Spleen (tissue), 11 donors: Measurements from ENCODE around the gene FBN3. TPM values are rescaled to one million over a fixed set of nuclear protein-coding genes. Genes with fewer than 3 reads are reported as not detected.
A peak's percentile ranks its signal among the peaks of the same experiment; 100 is the strongest.

Source experiments
- DNase-seq: peaks from one replicate; pipeline ENCODE4 v3.0.0-alpha.2; 2020
- H3K27ac ChIP-seq, 8 donors: fragments of 200-600 bp; sonication (generic) in 7 of 8; 1 replicate in 4 of 8; 2 replicates in 4 of 8; pipeline versions ENCODE4 v1.5.0 to v1.8.0; 2016 to 2021; ENCODE audit warnings: inconsistent platforms in 4 of 8, mild to moderate bottlenecking in 4 of 8, moderate library complexity in 1 of 8
- H3K27me3 ChIP-seq, 7 donors: fragments of 200-600 bp; sonication (generic) in 6 of 7; replicated peaks in 1 of 7; 1 replicate in 4 of 7; 2 replicates in 3 of 7; pipeline versions ENCODE4 v1.5.0 to v1.8.0; 2016 to 2021; ENCODE audit warnings: inconsistent platforms in 3 of 7, mild to moderate bottlenecking in 1 of 7
- H3K36me3 ChIP-seq, 6 donors: fragments of 200-600 bp; sonication (generic) in 5 of 6; 1 replicate in 4 of 6; 2 replicates in 2 of 6; pipeline versions ENCODE4 v1.5.0 to v1.8.0; 2016 to 2021; ENCODE audit warnings: inconsistent platforms in 2 of 6
- H3K4me1 ChIP-seq, 6 donors: fragments of 200-600 bp; sonication (generic) in 5 of 6; 1 replicate in 3 of 6; 2 replicates in 3 of 6; pipeline versions ENCODE4 v1.5.0 to v1.8.0; 2016 to 2021; ENCODE audit warnings: inconsistent platforms in 3 of 6
- H3K4me3 ChIP-seq, 8 donors: fragments of 200-600 bp; sonication (generic) in 7 of 8; 1 replicate in 4 of 8; 2 replicates in 4 of 8; pipeline versions ENCODE4 v1.5.0 to v1.8.0; 2016 to 2021; ENCODE audit warnings: inconsistent platforms in 4 of 8, mild to moderate bottlenecking in 4 of 8, moderate library complexity in 2 of 8
- H3K9me3 ChIP-seq, 8 donors: fragments of 200-600 bp; sonication (generic) in 7 of 8; 1 replicate in 4 of 8; 2 replicates in 4 of 8; pipeline versions ENCODE4 v1.5.0 to v1.8.0; 2016 to 2021; ENCODE audit warnings: inconsistent platforms in 4 of 8
- POLR2A ChIP-seq, 3 donors: fragments of 450-650 bp; IDR thresholded peaks; one replicate each; pipeline ENCODE4 v1.5.1; 2017; ENCODE audit warnings: antibody characterized with exemption in 3 of 3, mild to moderate bottlenecking in 1 of 3
- POLR2AphosphoS5 ChIP-seq, 3 donors: sonication (generic); formaldehyde crosslinking; IDR thresholded peaks; one replicate each; pipeline ENCODE4 v1.5.1; 2017; ENCODE audit warnings: antibody characterized with exemption in 3 of 3
- WGBS, 5 donors: extraction: QIAGEN DNeasy Blood & Tissue Kit in 3 of 5; methylation state at CpG; one replicate each; pipeline versions ENCODE4 v1.1.5 to v1.1.7; 2013 to 2018; 5-methylcytosine and 5-hydroxymethylcytosine counted together
- intact Hi-C: fragments of 100-400 bp; cut with DNase I; formaldehyde crosslinking; loops from one replicate; pipeline ENCODE4 v1.15.0; 2023; ENCODE audit warnings: low total_unique reads
- polyA plus RNA-seq, 3 donors: library from polyadenylated mRNA; stranded (reverse); fragments of 200-250 nt; gene quantifications; one replicate each; pipeline ENCODE4 v1.2.1, GENCODE V29; 2013
- total RNA-seq, 7 donors: library from RNA; depleted of rRNA in 3 of 7; stranded (reverse); fragments of >200 nt in 3 of 7; fragmentation: NEBNext Ultra II Directional in 4 of 7; extraction: Animal tissue kit (Norgen Biotek cat#: 25700) in 4 of 7; gene quantifications; one replicate each; pipeline versions ENCODE4 v1.1.0 to v1.2.1, GENCODE V29; 2016 to 2021
- TF ChIP-seq, protein P1 (sequence below), 11 experiments: fragments of 200-600 bp in 7 of 11; fragments of 450-650 bp in 4 of 11; sonication (generic) in 4 of 11; IDR thresholded peaks in 8 of 11; conservative IDR thresholded peaks in 3 of 11; 1 replicate in 7 of 11; 2 replicates in 4 of 11; pipeline versions ENCODE4 v1.4.0 to v1.8.0; 2016 to 2021; ENCODE audit warnings: antibody characterized with exemption in 11 of 11, inconsistent platforms in 4 of 11, mild to moderate bottlenecking in 1 of 11
- donor health status: healthy with polysubstance abuse.
- donor health status: DM: no; HTN: no; CAD: no; lungs with moderate emphysema.
- donor health status: DM: no; HTN: no; CAD: no.
- donor health status: Bipolar disorder and iron deficiency.
- donor health status: healthy.
- donor health status: DM: no; HTN: no; CAD: no.
- donor health status: DM: yes; HTN: yes; CAD: no.

FBN3 gene
- total and polyA plus RNA-seq, 10 donors, result 0.02 TPM; not detected in 9

DNA sequence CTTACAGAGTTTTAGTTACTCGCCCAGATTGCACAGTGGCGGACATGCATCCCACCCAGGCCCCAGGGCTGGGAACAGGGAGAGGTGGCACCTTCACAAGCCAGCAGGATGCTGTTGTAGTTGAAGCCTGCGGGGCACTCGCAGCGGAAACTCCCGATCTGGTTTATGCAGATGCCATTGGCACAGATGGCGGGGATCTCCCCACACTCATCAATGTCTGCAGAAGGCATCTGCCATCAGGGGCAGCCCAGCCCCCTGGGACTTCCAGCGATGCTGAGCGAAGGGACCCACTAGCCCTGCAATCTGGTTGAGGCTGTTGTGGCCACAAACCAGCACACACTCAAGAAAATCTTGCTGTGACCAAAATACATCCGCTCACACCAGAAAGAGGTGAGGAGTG, 52.2 kb downstream of the FBN3 start:
- H3K36me3 ChIP-seq, result no peaks in the 10 kb centered on the region
- H3K27me3 ChIP-seq, result peaks cover 0 to 13% (median 0%) of the 10 kb centered on the region in 7 donors
- no peaks in the 10 kb centered on the region for H3K4me1 ChIP-seq
- H3K27ac ChIP-seq, result no peak overlapping the region
- TF ChIP-seq, protein P1, sequence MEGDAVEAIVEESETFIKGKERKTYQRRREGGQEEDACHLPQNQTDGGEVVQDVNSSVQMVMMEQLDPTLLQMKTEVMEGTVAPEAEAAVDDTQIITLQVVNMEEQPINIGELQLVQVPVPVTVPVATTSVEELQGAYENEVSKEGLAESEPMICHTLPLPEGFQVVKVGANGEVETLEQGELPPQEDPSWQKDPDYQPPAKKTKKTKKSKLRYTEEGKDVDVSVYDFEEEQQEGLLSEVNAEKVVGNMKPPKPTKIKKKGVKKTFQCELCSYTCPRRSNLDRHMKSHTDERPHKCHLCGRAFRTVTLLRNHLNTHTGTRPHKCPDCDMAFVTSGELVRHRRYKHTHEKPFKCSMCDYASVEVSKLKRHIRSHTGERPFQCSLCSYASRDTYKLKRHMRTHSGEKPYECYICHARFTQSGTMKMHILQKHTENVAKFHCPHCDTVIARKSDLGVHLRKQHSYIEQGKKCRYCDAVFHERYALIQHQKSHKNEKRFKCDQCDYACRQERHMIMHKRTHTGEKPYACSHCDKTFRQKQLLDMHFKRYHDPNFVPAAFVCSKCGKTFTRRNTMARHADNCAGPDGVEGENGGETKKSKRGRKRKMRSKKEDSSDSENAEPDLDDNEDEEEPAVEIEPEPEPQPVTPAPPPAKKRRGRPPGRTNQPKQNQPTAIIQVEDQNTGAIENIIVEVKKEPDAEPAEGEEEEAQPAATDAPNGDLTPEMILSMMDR (IDR thresholded peaks at IDR 0.05 in 8 of 11, conservative IDR thresholded peaks at IDR 0.05 in 3 of 11), result no peak
- TF ChIP-seq POLR2AphosphoS5 (IDR thresholded peaks at IDR 0.05), result no peak
- TF ChIP-seq POLR2A (IDR thresholded peaks at IDR 0.05), result no peak
- H3K9me3 ChIP-seq, result peaks cover 6 to 54% (median 50%) of the 10 kb centered on the region in 8 donors
- H3K4me3 ChIP-seq, result no peak overlapping the region
- no peak for DNase-seq
- WGBS, 5 donors, result 87 to 95% (median 88%) methylated on average over 10 of the region's 10 CpGs
- intact Hi-C loops, result no loop called here

DNA sequence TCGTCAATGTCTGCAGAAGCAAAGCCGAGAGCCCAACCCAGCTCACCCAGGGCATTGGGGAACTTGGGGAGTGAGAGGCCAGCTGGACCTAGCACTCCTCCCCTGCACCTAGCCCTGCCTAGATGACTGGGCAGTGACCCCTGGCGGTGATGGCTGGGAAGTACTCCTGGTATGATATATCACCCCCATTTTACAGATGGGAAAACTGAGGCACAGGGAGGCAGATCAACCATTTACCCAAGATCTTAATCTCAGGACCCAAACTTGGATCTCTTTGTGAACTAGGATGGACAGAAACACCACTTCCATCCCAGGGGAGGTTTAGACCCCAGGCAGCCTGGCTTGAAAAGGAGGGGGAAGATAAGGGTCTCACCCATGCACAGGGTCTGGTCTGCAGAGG, 53.3 kb downstream of the FBN3 start:
- intact Hi-C loops, result no loop called here
- no peak for DNase-seq
- Histone ChIP-seq H3K9me3 (peaks cover 6 to 54% (median 50%) of the 10 kb centered on the region in 8 donors), H3K4me1 (no peaks in the 10 kb centered on the region), H3K27me3 (peaks cover 0 to 13% (median 0%) of the 10 kb centered on the region in 7 donors), H3K36me3 (no peaks in the 10 kb centered on the region), H3K4me3 (peak overlapping the region in 1 of 8 donors; percentile 15), H3K27ac (no peak overlapping the region)
- TF ChIP-seq POLR2A (IDR thresholded peaks at IDR 0.05), result no peak
- 86 to 100% (median 96%) methylated on average over 2 to 3 of the region's 3 CpGs for WGBS, 5 donors

DNA sequence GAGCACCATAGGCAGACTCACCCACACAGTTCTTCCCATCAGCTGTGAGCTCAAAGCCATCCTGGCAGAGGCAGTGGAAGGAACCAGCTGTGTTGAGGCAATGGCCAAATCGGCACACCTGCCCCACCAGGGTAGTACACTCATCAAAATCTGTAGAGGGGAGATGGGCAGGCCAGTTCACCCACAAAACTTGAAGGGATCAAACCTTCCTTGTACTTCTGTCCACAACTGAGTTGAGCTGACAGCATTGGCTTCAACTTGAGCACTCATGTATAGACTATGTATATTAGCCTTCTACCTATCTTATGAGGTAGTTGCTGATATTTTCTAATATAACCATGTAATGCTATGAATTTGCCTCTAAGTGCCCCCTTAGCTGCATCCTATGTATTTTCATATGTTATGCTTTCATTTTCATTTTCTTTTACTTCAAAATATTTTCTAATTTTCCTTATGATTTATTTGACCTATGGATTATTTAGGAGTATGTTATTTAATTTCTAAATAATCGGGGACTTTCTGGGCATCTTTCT, 54.0 kb downstream of the FBN3 start:
- Histone ChIP-seq H3K27me3 (peaks cover 0 to 13% (median 0%) of the 10 kb centered on the region in 7 donors), H3K4me1 (no peaks in the 10 kb centered on the region), H3K9me3 (peaks cover 6 to 54% (median 51%) of the 10 kb centered on the region in 8 donors), H3K36me3 (no peaks in the 10 kb centered on the region), H3K4me3 (no peak overlapping the region), H3K27ac (no peak overlapping the region)
- DNase-seq, result no peak
- TF ChIP-seq, protein P1 (IDR thresholded peaks at IDR 0.05 in 8 of 11, conservative IDR thresholded peaks at IDR 0.05 in 3 of 11), result no peak
- no peak for TF ChIP-seq POLR2AphosphoS5 (IDR thresholded peaks at IDR 0.05)
- no peak for TF ChIP-seq POLR2A (IDR thresholded peaks at IDR 0.05)
- WGBS, 5 donors, result 61 to 73% (median 67%) methylated on average over 2 of the region's 2 CpGs
- intact Hi-C loops, result no loop called here

DNA sequence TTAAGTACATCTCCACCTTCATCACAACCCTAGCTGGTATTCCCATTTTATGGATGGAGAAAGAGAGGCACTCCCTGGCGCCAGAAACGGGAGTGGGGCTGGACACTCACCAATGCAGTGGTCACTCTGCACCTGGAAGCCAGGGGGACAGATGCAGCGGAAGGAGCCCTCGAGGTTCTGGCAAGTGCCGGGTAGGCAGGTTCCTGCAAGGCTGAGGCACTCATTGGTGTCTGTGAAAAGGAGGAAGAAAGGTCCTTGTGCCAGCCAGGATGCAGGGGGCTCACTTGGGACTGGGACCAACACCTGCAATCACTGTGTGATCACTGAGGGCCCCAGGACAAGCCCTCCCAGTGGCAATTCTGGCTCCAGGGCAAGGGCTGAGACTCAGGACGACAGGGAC, 55.1 kb downstream of the FBN3 start:
- Histone ChIP-seq H3K4me1 (no peaks in the 10 kb centered on the region), H3K9me3 (peaks cover 6 to 62% (median 53%) of the 10 kb centered on the region in 8 donors), H3K4me3 (no peak overlapping the region), H3K27ac (no peak overlapping the region), H3K27me3 (peaks cover 0 to 13% (median 0%) of the 10 kb centered on the region in 7 donors), H3K36me3 (no peaks in the 10 kb centered on the region)
- WGBS, 5 donors, result 76 to 87% (median 86%) methylated on average over 6 of the region's 6 CpGs
- DNase-seq, result no peak
- intact Hi-C loops, result no loop called here
- TF ChIP-seq POLR2AphosphoS5 (IDR thresholded peaks at IDR 0.05) (no peak), POLR2A (IDR thresholded peaks at IDR 0.05) (no peak)
- TF ChIP-seq, protein P1 (IDR thresholded peaks at IDR 0.05 in 8 of 11, conservative IDR thresholded peaks at IDR 0.05 in 3 of 11), result no peak
